HEK293 (cell line): ENCODE results near the gene KANSL1.

ENCODE experiments used
- CTCF ChIA-PET: fragments of 350-600 bp; formaldehyde crosslinking; extraction: SDS; loops from one replicate; lab custom pipeline; 2021; ENCODE audit warnings: antibody characterized with exemption; lab: Yijun Ruan, JAX
- POLR2A ChIA-PET: fragments of 300-600 bp; formaldehyde crosslinking; extraction: SDS; loops from one replicate; lab custom pipeline; 2020; ENCODE audit warnings: antibody characterized with exemption, inconsistent platforms; lab: Yijun Ruan, JAX
- H3K27ac ChIP-seq: fragments of 200-500 bp; sonication (Bioruptor generic); 2 replicates; pipeline ENCODE4 v1.5.1; 2014; ENCODE audit warnings: low read depth, low read length, control low read depth, inconsistent platforms; ENCODE audit errors: extremely low read depth
- H3K36me3 ChIP-seq, 2 experiments: fragments of 200-500 bp in 1 of 2; sonication (Bioruptor generic) in 1 of 2; 1 replicate in 1 of 2; 2 replicates in 1 of 2; pipeline ENCODE4 v1.5.1; 2014 to 2017; ENCODE audit warnings: inconsistent platforms in 2 of 2, low read length in 2 of 2; ENCODE audit not compliant: control insufficient read depth in 2 of 2, insufficient read depth in 1 of 2
- H3K4me1 ChIP-seq: fragments of 200-500 bp; sonication (Bioruptor generic); 2 replicates; pipeline ENCODE4 v1.5.1; 2014; ENCODE audit warnings: mild to moderate bottlenecking, low read length, inconsistent platforms; ENCODE audit not compliant: control insufficient read depth, insufficient read depth
- H3K4me3 ChIP-seq: 2 replicates; pipeline ENCODE4 v1.5.1; 2011; ENCODE audit warnings: low read depth, mild to moderate bottlenecking, control low read depth, low read length, moderate library complexity
- H3K9me3 ChIP-seq: fragments of 200-500 bp; sonication (Bioruptor generic); 2 replicates; pipeline ENCODE4 v1.5.1; 2014; ENCODE audit warnings: low read depth, low read length, inconsistent platforms; ENCODE audit not compliant: control insufficient read depth, insufficient read depth
- BCL11A ChIP-seq: fragments of 450-650 bp; formaldehyde crosslinking; IDR thresholded peaks from 2 replicates; pipeline ENCODE4 v1.5.1; 2016; ENCODE audit warnings: low read depth, missing biosample characterization, missing genetic modification characterization
- EGR2 ChIP-seq: fragments of 450-650 bp; formaldehyde crosslinking; IDR thresholded peaks from 2 replicates; pipeline ENCODE4 v1.5.1; 2016; ENCODE audit warnings: low read depth, missing biosample characterization, missing genetic modification characterization
- FEZF1 ChIP-seq: fragments of 450-650 bp; formaldehyde crosslinking; IDR thresholded peaks from 2 replicates; pipeline ENCODE4 v1.5.1; 2016; ENCODE audit warnings: missing biosample characterization, missing genetic modification characterization
- KLF10 ChIP-seq: fragments of 450-650 bp; IDR thresholded peaks from 2 replicates; pipeline ENCODE4 v1.5.1; 2018; ENCODE audit warnings: missing biosample characterization, mild to moderate bottlenecking, missing genetic modification characterization
- KLF16 ChIP-seq: fragments of 450-650 bp; formaldehyde crosslinking; IDR thresholded peaks from 2 replicates; pipeline ENCODE4 v1.5.1; 2017; ENCODE audit warnings: missing biosample characterization, missing genetic modification characterization
- TSHZ1 ChIP-seq: fragments of 450-650 bp; formaldehyde crosslinking; IDR thresholded peaks from 2 replicates; pipeline ENCODE4 v1.5.1; 2016; ENCODE audit warnings: missing biosample characterization, missing genetic modification characterization, borderline replicate concordance
- ZBTB17 ChIP-seq: fragments of 450-650 bp; formaldehyde crosslinking; IDR thresholded peaks from 2 replicates; pipeline ENCODE4 v1.5.1; 2016; ENCODE audit warnings: missing biosample characterization, missing genetic modification characterization
- ZEB2 ChIP-seq: fragments of 450-650 bp; formaldehyde crosslinking; IDR thresholded peaks from 2 replicates; pipeline ENCODE4 v1.5.1; 2016; ENCODE audit warnings: missing biosample characterization, missing genetic modification characterization
- ZFHX2 ChIP-seq: fragments of 450-650 bp; formaldehyde crosslinking; conservative IDR thresholded peaks from 2 replicates; pipeline ENCODE4 v1.5.1; 2016; ENCODE audit warnings: missing biosample characterization, missing genetic modification characterization
- ZNF138 ChIP-seq: fragments of 450-650 bp; formaldehyde crosslinking; IDR thresholded peaks from 2 replicates; pipeline ENCODE4 v1.5.1; 2016; ENCODE audit warnings: missing biosample characterization, missing genetic modification characterization, borderline replicate concordance
- ZNF292 ChIP-seq: fragments of 450-650 bp; formaldehyde crosslinking; IDR thresholded peaks from 2 replicates; pipeline ENCODE4 v1.5.1; 2016; ENCODE audit warnings: low read depth, missing biosample characterization, missing genetic modification characterization, borderline replicate concordance
- ZNF335 ChIP-seq: fragments of 450-650 bp; formaldehyde crosslinking; conservative IDR thresholded peaks from 2 replicates; pipeline ENCODE4 v1.5.1; 2016; ENCODE audit warnings: missing biosample characterization, missing genetic modification characterization
- ZNF398 ChIP-seq: fragments of 450-650 bp; formaldehyde crosslinking; IDR thresholded peaks from 2 replicates; pipeline ENCODE4 v1.5.1; 2017; ENCODE audit warnings: missing biosample characterization, missing genetic modification characterization
- ZNF501 ChIP-seq: fragments of 450-650 bp; formaldehyde crosslinking; IDR thresholded peaks from 2 replicates; pipeline ENCODE4 v1.5.1; 2016; ENCODE audit warnings: missing biosample characterization, missing genetic modification characterization
- ZNF654 ChIP-seq: fragments of 450-650 bp; formaldehyde crosslinking; IDR thresholded peaks from 2 replicates; pipeline ENCODE4 v1.5.1; 2016; ENCODE audit warnings: low read depth, missing biosample characterization, missing genetic modification characterization
- ZNF660 ChIP-seq: fragments of 450-650 bp; IDR thresholded peaks from 2 replicates; pipeline ENCODE4 v1.5.1; 2018; ENCODE audit warnings: missing biosample characterization, mild to moderate bottlenecking, missing genetic modification characterization
- TF ChIP-seq, protein P1 (sequence below): fragments of 450-650 bp; formaldehyde crosslinking; IDR thresholded peaks from 2 replicates; pipeline ENCODE4 v1.5.1; 2017; ENCODE audit warnings: missing biosample characterization, missing genetic modification characterization
- TF ChIP-seq, protein P2 (sequence below): fragments of 450-650 bp; formaldehyde crosslinking; IDR thresholded peaks from 2 replicates; pipeline ENCODE4 v1.5.1; 2017; ENCODE audit warnings: missing biosample characterization, missing genetic modification characterization

Gene KANSL1

DNA sequence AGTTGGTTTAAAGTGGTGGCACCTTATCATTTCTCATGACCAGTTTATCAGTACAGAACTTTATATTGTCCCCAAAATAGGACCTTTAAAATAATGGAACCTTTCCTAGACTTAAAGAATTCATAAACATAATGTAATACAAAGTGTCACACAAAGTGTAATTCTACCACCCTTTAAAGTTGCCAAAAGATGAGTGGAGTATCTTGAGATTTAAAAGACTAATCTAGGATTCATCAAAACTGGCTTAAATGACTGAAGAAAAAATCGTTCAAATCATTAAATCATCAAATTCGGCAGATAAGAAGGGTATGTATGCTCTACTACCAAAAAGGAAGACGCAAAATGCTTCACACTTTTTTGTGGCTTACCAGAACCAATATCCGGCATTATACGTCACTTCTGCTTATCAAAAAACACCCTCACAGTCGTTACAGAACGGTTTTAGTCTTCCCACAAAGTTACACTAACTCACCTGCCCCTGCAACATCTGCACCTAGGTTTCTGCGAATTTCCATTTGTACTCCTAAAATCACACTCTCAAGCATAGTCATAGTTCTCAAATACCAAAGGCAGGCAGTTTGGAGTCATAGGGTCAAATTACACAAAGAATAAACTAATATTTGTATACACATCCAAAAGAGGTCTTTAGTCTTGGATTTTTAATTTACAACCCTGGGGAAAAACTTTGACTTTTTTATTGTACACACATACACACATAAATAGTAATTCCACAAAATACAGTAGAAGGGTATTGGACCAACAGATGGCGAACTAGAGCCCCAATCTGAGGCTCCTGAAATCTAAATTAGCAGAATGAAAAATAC is 1.4 kb upstream of the KANSL1 start:
- peak overlapping the region; percentile 99 for H3K27ac ChIP-seq
- TF ChIP-seq ZNF398 (tag by site-specific recombination) (0 out of 2 replicates have a peak, but pooled peaks have one; percentile 4), ZNF660 (tag by site-specific recombination) (peak; percentile 78; the same call in 1 of the 2 replicates), ZNF501 (tag by site-specific recombination) (peak; percentile 12; the same call in 1 of the 2 replicates), ZNF335 (0 out of 2 replicates have a peak, but pooled peaks have one; percentile 33), FEZF1 (tag by site-specific recombination) (0 out of 2 replicates have a peak, but pooled peaks have one; percentile 4), KLF10 (tag by site-specific recombination) (0 out of 2 replicates have a peak, but pooled peaks have one; percentile 32), EGR2 (tag by site-specific recombination) (no peak), BCL11A (no peak), ZNF138 (tag by site-specific recombination) (no peak), TSHZ1 (tag by site-specific recombination) (no peak), ZNF654 (tag by site-specific recombination) (peak; percentile 28), KLF16 (tag by site-specific recombination) (peak; percentile 25; the same call in 1 of the 2 replicates), ZFHX2 (tag by site-specific recombination) (0 out of 2 replicates have a peak, but pooled peaks have one; percentile 12), ZBTB17 (tag by site-specific recombination) (peak; percentile 60; the same call in 1 of the 2 replicates), ZNF292 (tag by site-specific recombination) (0 out of 2 replicates have a peak, but pooled peaks have one; percentile 8), ZEB2 (0 out of 2 replicates have a peak, but pooled peaks have one; percentile 54)
- TF ChIP-seq, protein P1, sequence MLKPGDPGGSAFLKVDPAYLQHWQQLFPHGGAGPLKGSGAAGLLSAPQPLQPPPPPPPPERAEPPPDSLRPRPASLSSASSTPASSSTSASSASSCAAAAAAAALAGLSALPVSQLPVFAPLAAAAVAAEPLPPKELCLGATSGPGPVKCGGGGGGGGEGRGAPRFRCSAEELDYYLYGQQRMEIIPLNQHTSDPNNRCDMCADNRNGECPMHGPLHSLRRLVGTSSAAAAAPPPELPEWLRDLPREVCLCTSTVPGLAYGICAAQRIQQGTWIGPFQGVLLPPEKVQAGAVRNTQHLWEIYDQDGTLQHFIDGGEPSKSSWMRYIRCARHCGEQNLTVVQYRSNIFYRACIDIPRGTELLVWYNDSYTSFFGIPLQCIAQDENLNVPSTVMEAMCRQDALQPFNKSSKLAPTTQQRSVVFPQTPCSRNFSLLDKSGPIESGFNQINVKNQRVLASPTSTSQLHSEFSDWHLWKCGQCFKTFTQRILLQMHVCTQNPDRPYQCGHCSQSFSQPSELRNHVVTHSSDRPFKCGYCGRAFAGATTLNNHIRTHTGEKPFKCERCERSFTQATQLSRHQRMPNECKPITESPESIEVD (tag by site-specific recombination) = peak; percentile 87
- TF ChIP-seq, protein P2, sequence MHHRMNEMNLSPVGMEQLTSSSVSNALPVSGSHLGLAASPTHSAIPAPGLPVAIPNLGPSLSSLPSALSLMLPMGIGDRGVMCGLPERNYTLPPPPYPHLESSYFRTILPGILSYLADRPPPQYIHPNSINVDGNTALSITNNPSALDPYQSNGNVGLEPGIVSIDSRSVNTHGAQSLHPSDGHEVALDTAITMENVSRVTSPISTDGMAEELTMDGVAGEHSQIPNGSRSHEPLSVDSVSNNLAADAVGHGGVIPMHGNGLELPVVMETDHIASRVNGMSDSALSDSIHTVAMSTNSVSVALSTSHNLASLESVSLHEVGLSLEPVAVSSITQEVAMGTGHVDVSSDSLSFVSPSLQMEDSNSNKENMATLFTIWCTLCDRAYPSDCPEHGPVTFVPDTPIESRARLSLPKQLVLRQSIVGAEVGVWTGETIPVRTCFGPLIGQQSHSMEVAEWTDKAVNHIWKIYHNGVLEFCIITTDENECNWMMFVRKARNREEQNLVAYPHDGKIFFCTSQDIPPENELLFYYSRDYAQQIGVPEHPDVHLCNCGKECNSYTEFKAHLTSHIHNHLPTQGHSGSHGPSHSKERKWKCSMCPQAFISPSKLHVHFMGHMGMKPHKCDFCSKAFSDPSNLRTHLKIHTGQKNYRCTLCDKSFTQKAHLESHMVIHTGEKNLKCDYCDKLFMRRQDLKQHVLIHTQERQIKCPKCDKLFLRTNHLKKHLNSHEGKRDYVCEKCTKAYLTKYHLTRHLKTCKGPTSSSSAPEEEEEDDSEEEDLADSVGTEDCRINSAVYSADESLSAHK = 0 out of 2 replicates have a peak, but pooled peaks have one; percentile 7
- ChIA-PET POLR2A (no interaction called here), CTCF (interaction anchor here (0.6 to 8.0 kb wide), 21 partner anchors 7 to 192 kb away, joined by 3 to 96 read pairs (median 9); no protein-coding TSS in a partner anchor)
- peak overlapping the region; percentile 87 for H3K4me3 ChIP-seq
- peaks cover 12 to 14% of the 10 kb centered on the region in 2 experiments; a peak in 2 of 3 replicates for H3K36me3 ChIP-seq
- H3K9me3 ChIP-seq = no peaks in the 10 kb centered on the region
- H3K4me1 ChIP-seq = peaks cover 26% of the 10 kb centered on the region
